ENCODE data around the gene UNC80. TPM values are rescaled to one million over a fixed set of nuclear protein-coding genes. Genes with fewer than 3 reads are reported as not detected.

UNC80 gene
- total and polyA plus RNA-seq, 2 donors (not counting 3 experiments of a cell fraction or from before 2014, with no cell fraction given), result not detected

DNA sequence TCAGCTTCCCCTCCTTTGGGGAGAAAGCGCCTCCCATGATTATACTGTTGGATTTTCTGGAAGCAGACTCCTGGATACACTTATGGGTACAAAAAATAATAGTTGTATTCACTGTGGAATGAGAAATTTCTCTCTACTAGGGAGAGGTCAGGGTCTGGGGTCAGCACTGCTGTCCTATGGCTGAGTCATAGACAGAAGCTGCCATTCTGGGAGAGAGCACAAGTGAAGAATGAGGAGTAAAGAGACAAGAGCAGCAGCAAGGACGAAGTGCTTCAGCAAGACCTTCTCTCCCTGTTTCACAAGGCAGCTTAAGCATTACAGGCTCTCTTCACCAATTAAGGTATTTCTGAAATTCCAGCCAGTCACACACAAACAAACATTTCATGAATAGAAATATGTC, 10.1 kb upstream of the UNC80 start:
- dilution Hi-C loops (cut with MboI; ENCODE audit: extremely low pct_ligation_motif_present, low sequenced_read_pairs), result no loop called here
- TF ChIP-seq FOS (IDR thresholded peaks at IDR 0.05; ENCODE audit: borderline replicate concordance, insufficient read depth, low read length) (no peak), EZH2 (IDR thresholded peaks at IDR 0.05; ENCODE audit: borderline replicate concordance, low read depth, low read length, severe bottlenecking) (no peak), GATA2 (IDR thresholded peaks at IDR 0.05; ENCODE audit: insufficient read depth, insufficient read length, low read depth, low read length) (no peak), POLR2A (IDR thresholded peaks at IDR 0.05; ENCODE audit: low read depth, low read length) (no peak), JUN (IDR thresholded peaks at IDR 0.05; ENCODE audit: borderline replicate concordance, insufficient read depth, insufficient read length, low read depth) (no peak), MYC (IDR thresholded peaks at IDR 0.05; ENCODE audit: low read depth, low read length) (no peak), POLR2AphosphoS5 (IDR thresholded peaks at IDR 0.05; ENCODE audit: insufficient read depth, low read depth, low read length) (no peak)
- TF ChIP-seq, protein P1, sequence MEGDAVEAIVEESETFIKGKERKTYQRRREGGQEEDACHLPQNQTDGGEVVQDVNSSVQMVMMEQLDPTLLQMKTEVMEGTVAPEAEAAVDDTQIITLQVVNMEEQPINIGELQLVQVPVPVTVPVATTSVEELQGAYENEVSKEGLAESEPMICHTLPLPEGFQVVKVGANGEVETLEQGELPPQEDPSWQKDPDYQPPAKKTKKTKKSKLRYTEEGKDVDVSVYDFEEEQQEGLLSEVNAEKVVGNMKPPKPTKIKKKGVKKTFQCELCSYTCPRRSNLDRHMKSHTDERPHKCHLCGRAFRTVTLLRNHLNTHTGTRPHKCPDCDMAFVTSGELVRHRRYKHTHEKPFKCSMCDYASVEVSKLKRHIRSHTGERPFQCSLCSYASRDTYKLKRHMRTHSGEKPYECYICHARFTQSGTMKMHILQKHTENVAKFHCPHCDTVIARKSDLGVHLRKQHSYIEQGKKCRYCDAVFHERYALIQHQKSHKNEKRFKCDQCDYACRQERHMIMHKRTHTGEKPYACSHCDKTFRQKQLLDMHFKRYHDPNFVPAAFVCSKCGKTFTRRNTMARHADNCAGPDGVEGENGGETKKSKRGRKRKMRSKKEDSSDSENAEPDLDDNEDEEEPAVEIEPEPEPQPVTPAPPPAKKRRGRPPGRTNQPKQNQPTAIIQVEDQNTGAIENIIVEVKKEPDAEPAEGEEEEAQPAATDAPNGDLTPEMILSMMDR (IDR thresholded peaks at IDR 0.05; ENCODE audit: extremely low read depth in 1 of 2, insufficient read depth in 1 of 2, low read depth in 1 of 2, low read length in 2 of 2), result no peak
- TF ChIP-seq, protein P2, sequence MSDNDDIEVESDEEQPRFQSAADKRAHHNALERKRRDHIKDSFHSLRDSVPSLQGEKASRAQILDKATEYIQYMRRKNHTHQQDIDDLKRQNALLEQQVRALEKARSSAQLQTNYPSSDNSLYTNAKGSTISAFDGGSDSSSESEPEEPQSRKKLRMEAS (IDR thresholded peaks at IDR 0.05; ENCODE audit: insufficient read depth, insufficient read length), result no peak
- no peak for DNase-seq (ENCODE audit: low read depth, low spot score)
- POLR2A ChIA-PET, result no interaction called here
- no TSS peak for BruUV-seq (replicated peaks)
- Histone ChIP-seq H3K9ac (replicated peaks; ENCODE audit: extremely low read depth, insufficient read depth, low read length) (no peak overlapping the region), H3K4me3 (replicated peaks in 1 of 3; ENCODE audit: insufficient read depth in 1 of 3, low read depth in 1 of 3, low read length in 3 of 3) (no peak overlapping the region), H3K79me2 (ENCODE audit: control insufficient read depth, insufficient read depth, low read length) (no peaks in the 10 kb centered on the region), H3K9me1 (replicated peaks; ENCODE audit: control insufficient read depth, extremely low read depth, insufficient read depth, low read length) (no peaks in the 10 kb centered on the region), H3K4me2 (ENCODE audit: insufficient read depth, low read length) (no peak overlapping the region), H2AFZ (ENCODE audit: low read depth, low read length) (no peak overlapping the region), H3K36me3 (ENCODE audit: control insufficient read depth in 2 of 2, extremely low read depth in 1 of 2, insufficient read depth in 2 of 2, low read length in 2 of 2) (no peaks in the 10 kb centered on the region), H4K20me1 (replicated peaks; ENCODE audit: control insufficient read depth, extremely low read depth, insufficient read depth, low read length) (no peaks in the 10 kb centered on the region), H3K27ac (ENCODE audit: insufficient read depth, low read depth, low read length) (no peak overlapping the region), H3K27me3 (ENCODE audit: control insufficient read depth in 2 of 2, insufficient read depth in 2 of 2, low read length in 2 of 2) (no peaks in the 10 kb centered on the region), H3K9me3 (replicated peaks; ENCODE audit: control insufficient read depth, insufficient read depth, low read length) (no peaks in the 10 kb centered on the region), H3K4me1 (ENCODE audit: control insufficient read depth, extremely low read depth, insufficient read depth, low read length) (no peaks in the 10 kb centered on the region)
- CTCF ChIA-PET, result no interaction called here
- intact Hi-C loops (cut with micrococcal nuclease), result no loop called here
- no peak for FAIRE-seq

All from endothelial cell of umbilical vein (primary cell).